Esophagus muscularis mucosa (tissue), 4 donors: ENCODE results near the gene PDE4D. TPM values are rescaled to one million over a fixed set of nuclear protein-coding genes. Genes with fewer than 3 reads are reported as not detected.

Experiments used
- DNase-seq: peaks from one replicate; pipeline ENCODE4 v3.0.0-alpha.2; 2017; ENCODE audit errors: extremely low spot score
- H3K27ac ChIP-seq, 4 donors: fragments of 200-600 bp; sonication (generic); replicated peaks in 1 of 4; 1 replicate in 3 of 4; 2 replicates in 1 of 4; pipeline ENCODE4 v1.5.1; 2016 to 2019; ENCODE audit warnings: mild to moderate bottlenecking in 1 of 4
- H3K27me3 ChIP-seq, 4 donors: fragments of 200-600 bp; sonication (generic); one replicate each; pipeline versions ENCODE4 v1.5.1 to v1.6.0; 2016 to 2019
- H3K36me3 ChIP-seq, 4 donors: fragments of 200-600 bp; sonication (generic); one replicate each; pipeline ENCODE4 v1.5.1; 2016 to 2019
- H3K4me1 ChIP-seq, 4 donors: fragments of 200-600 bp; sonication (generic); one replicate each; pipeline ENCODE4 v1.5.1; 2016 to 2019
- H3K4me3 ChIP-seq, 4 donors: fragments of 200-600 bp; sonication (generic); 1 replicate in 2 of 4; 2 replicates in 2 of 4; pipeline ENCODE4 v1.5.1; 2016 to 2019; ENCODE audit warnings: mild to moderate bottlenecking in 4 of 4, moderate library complexity in 1 of 4
- H3K9me3 ChIP-seq, 4 donors: fragments of 200-600 bp; sonication (generic); 1 replicate in 3 of 4; 2 replicates in 1 of 4; pipeline ENCODE4 v1.5.1; 2016 to 2019
- CTCF ChIP-seq, 3 experiments: fragments of 200-600 bp in 2 of 3; fragments of 450-650 bp in 1 of 3; sonication (generic) in 2 of 3; IDR thresholded peaks; one replicate each; pipeline ENCODE4 v1.5.1; 2017 to 2019; ENCODE audit warnings: antibody characterized with exemption in 3 of 3, mild to moderate bottlenecking in 2 of 3, moderate library complexity in 1 of 3
- EP300 ChIP-seq: sonication (generic); formaldehyde crosslinking; IDR thresholded peaks from one replicate; pipeline ENCODE4 v1.6.1; 2017; ENCODE audit warnings: antibody characterized with exemption
- POLR2A ChIP-seq: fragments of 450-650 bp; IDR thresholded peaks from one replicate; pipeline ENCODE4 v1.6.1; 2017; ENCODE audit warnings: antibody characterized with exemption, moderate library complexity, mild to moderate bottlenecking, low read depth
- POLR2AphosphoS5 ChIP-seq, 2 donors: sonication (generic); formaldehyde crosslinking; IDR thresholded peaks; one replicate each; pipeline ENCODE4 v1.6.1; 2017; ENCODE audit warnings: antibody characterized with exemption in 2 of 2
- WGBS: methylation state at CpG from one replicate; pipeline ENCODE4 v1.1.5; 2018; 5-methylcytosine and 5-hydroxymethylcytosine counted together
- intact Hi-C: fragments of 100-400 bp; cut with DNase I; formaldehyde crosslinking; loops from one replicate; pipeline ENCODE4 v1.15.1; 2023
- total RNA-seq, 4 donors: library from RNA; depleted of rRNA; stranded (reverse); fragments of >200 nt; gene quantifications; one replicate each; pipeline versions ENCODE4 v1.1.0 to v1.2.1, GENCODE V29; 2016

PDE4D gene
- total RNA-seq, 4 donors from 2014 or later = 39.2 to 87.0 (median 50.2) TPM

- 94% methylated on average over 3 of the region's 3 CpGs for WGBS
- Histone ChIP-seq H3K27ac (no peak overlapping the region), H3K9me3 (no peaks in the 10 kb centered on the region), H3K36me3 (no peaks in the 10 kb centered on the region), H3K4me1 (no peaks in the 10 kb centered on the region), H3K27me3 (no peaks in the 10 kb centered on the region), H3K4me3 (no peak overlapping the region)
- no peak for TF ChIP-seq EP300
- no peak for TF ChIP-seq POLR2A
- TF ChIP-seq CTCF (IDR thresholded peaks at IDR 0.05) = no peak
- no peak for TF ChIP-seq POLR2AphosphoS5 (IDR thresholded peaks at IDR 0.05)
- intact Hi-C loops = no loop called here
- no peak for DNase-seq
Measured at GRCh38 chr5:59571067-59571466, 322.5 kb downstream of the PDE4D start.

- Histone ChIP-seq H3K27me3 (no peaks in the 10 kb centered on the region), H3K27ac (no peak overlapping the region), H3K4me1 (no peaks in the 10 kb centered on the region), H3K4me3 (no peak overlapping the region), H3K9me3 (no peaks in the 10 kb centered on the region), H3K36me3 (no peaks in the 10 kb centered on the region)
- intact Hi-C loops = no loop called here
- WGBS = 55% methylated on average over 3 of the region's 3 CpGs
- TF ChIP-seq POLR2AphosphoS5 (IDR thresholded peaks at IDR 0.05) (no peak), EP300 (no peak), CTCF (IDR thresholded peaks at IDR 0.05) (no peak), POLR2A (no peak)
- no peak for DNase-seq
Measured at GRCh38 chr5:59569608-59570334, 323.8 kb downstream of the PDE4D start.

- Histone ChIP-seq H3K36me3 (no peaks in the 10 kb centered on the region), H3K27me3 (no peaks in the 10 kb centered on the region), H3K4me1 (no peaks in the 10 kb centered on the region), H3K27ac (no peak overlapping the region), H3K4me3 (no peak overlapping the region), H3K9me3 (no peaks in the 10 kb centered on the region)
- 97% methylated on average over 4 of the region's 4 CpGs for WGBS
- intact Hi-C loops = no loop called here
- TF ChIP-seq POLR2A (no peak), CTCF (IDR thresholded peaks at IDR 0.05) (no peak), POLR2AphosphoS5 (IDR thresholded peaks at IDR 0.05) (no peak), EP300 (no peak)
- no peak for DNase-seq
Measured at GRCh38 chr5:59569158-59569557, 324.4 kb downstream of the PDE4D start.

- Histone ChIP-seq H3K27me3 (no peaks in the 10 kb centered on the region), H3K9me3 (no peaks in the 10 kb centered on the region), H3K4me3 (no peak overlapping the region), H3K27ac (no peak overlapping the region), H3K36me3 (no peaks in the 10 kb centered on the region), H3K4me1 (peaks cover 0 to 2% (median 0%) of the 10 kb centered on the region in 4 donors)
- WGBS = 95% methylated on average over 2 of the region's 2 CpGs
- no peak for DNase-seq
- intact Hi-C loops = no loop called here
- TF ChIP-seq EP300 = no peak
- TF ChIP-seq POLR2A = no peak
- no peak for TF ChIP-seq CTCF (IDR thresholded peaks at IDR 0.05)
- no peak for TF ChIP-seq POLR2AphosphoS5 (IDR thresholded peaks at IDR 0.05)
Measured at GRCh38 chr5:59568161-59568560, 325.4 kb downstream of the PDE4D start.

- H3K27ac ChIP-seq = no peak overlapping the region
- 89% methylated on average over 2 of the region's 2 CpGs for WGBS
- no peak for TF ChIP-seq EP300
- no peak for TF ChIP-seq CTCF (IDR thresholded peaks at IDR 0.05)
- TF ChIP-seq POLR2A = no peak
- TF ChIP-seq POLR2AphosphoS5 (IDR thresholded peaks at IDR 0.05) = no peak
- H3K4me3 ChIP-seq = no peak overlapping the region
- H3K4me1 ChIP-seq = peaks cover 0 to 8% (median 0%) of the 10 kb centered on the region in 4 donors
- no peaks in the 10 kb centered on the region for H3K9me3 ChIP-seq
- no peaks in the 10 kb centered on the region for H3K36me3 ChIP-seq
- no peaks in the 10 kb centered on the region for H3K27me3 ChIP-seq
- DNase-seq = no peak
- intact Hi-C loops = no loop called here
Measured at GRCh38 chr5:59565551-59565950, 328.0 kb downstream of the PDE4D start.
